Renal cortical epithelial cell (primary cell): ENCODE measurements around the gene TJAP1. TPM values are rescaled to one million over a fixed set of nuclear protein-coding genes. Genes with fewer than 3 reads are reported as not detected.
"Not testable (repeated sequence)": the region's sequence is repeated elsewhere in the genome, so short reads cannot be mapped to it uniquely, and the experiment has no call there.

ENCODE experiments used
- DNase-seq: peaks from one replicate; pipeline ENCODE4 v3.0.0-alpha.2; 2011; ENCODE audit warnings: low read depth
- total RNA-seq: library from RNA; depleted of rRNA; stranded (reverse); fragments of >200 nt; gene quantifications from 2 replicates; pipeline ENCODE4 v1.2.3, GENCODE V29; 2014

The TJAP1 gene
- total RNA-seq, 1 donor from 2014 or later: 19.6 TPM

GRCh38 chr6:43524483-43524961, 47.2 kb downstream of the TJAP1 start:
- DNase-seq: no peak

- DNase-seq: no peak
Observed at GRCh38 chr6:43532201-43532600, 54.8 kb downstream of the TJAP1 start.

- not testable (repeated sequence) for DNase-seq
Observed at GRCh38 chr6:43538986-43539385, 61.6 kb downstream of the TJAP1 start.

- not testable (repeated sequence) for DNase-seq
Observed at GRCh38 chr6:43539409-43539808, 62.0 kb downstream of the TJAP1 start.

GRCh38 chr6:43540507-43540906, 63.1 kb downstream of the TJAP1 start:
- DNase-seq: no peak

- no peak for DNase-seq
Observed at GRCh38 chr6:43541774-43542471, 64.6 kb downstream of the TJAP1 start.

GRCh38 chr6:43544461-43544860, 67.1 kb downstream of the TJAP1 start:
- DNase-seq: no peak

- no peak for DNase-seq
Observed at GRCh38 chr6:43547222-43547621, 69.9 kb downstream of the TJAP1 start.

Other genes starting within 250 kb of the TJAP1 start
- 37.1 and 81.6 TPM in 2 replicates for gene DNPH1, start 248.1 kb upstream of the TJAP1 start, total RNA-seq
- gene TTBK1, start 234.1 kb upstream of the TJAP1 start, total RNA-seq: 0.10 TPM in 1 of 2 replicates, not detected in the other
- not detected in 2 replicates for gene SLC22A7, start 179.3 kb upstream of the TJAP1 start, total RNA-seq
- 0.25 TPM in 1 of 2 replicates, not detected in the other for gene CRIP3, start 168.7 kb upstream of the TJAP1 start, total RNA-seq
- gene ZNF318, start 107.9 kb upstream of the TJAP1 start, total RNA-seq: 3.8 and 11.6 TPM in 2 replicates
- gene ABCC10, start 50.0 kb upstream of the TJAP1 start, total RNA-seq: 13.0 and 19.1 TPM in 2 replicates
- 1.3 TPM in 1 of 2 replicates, not detected in the other for gene DLK2, start 22.0 kb upstream of the TJAP1 start, total RNA-seq
- gene LRRC73, start 32.8 kb downstream of the TJAP1 start, total RNA-seq: 0.35 and 1.1 TPM in 2 replicates
- gene YIPF3, start 39.4 kb downstream of the TJAP1 start, total RNA-seq: 114 and 161 TPM in 2 replicates
- gene POLR1C, start 39.5 kb downstream of the TJAP1 start, total RNA-seq: 36.1 and 49.0 TPM in 2 replicates
- 39.8 and 49.1 TPM in 2 replicates for gene XPO5, start 98.5 kb downstream of the TJAP1 start, total RNA-seq
- 33.0 and 47.8 TPM in 2 replicates for gene POLH, start 98.6 kb downstream of the TJAP1 start, total RNA-seq
- 46.0 and 53.2 TPM in 2 replicates for gene GTPBP2, start 151.7 kb downstream of the TJAP1 start, total RNA-seq
- gene MAD2L1BP, start 158.3 kb downstream of the TJAP1 start, total RNA-seq: 49.7 and 91.3 TPM in 2 replicates
- gene RSPH9, start 167.5 kb downstream of the TJAP1 start, total RNA-seq: 0.17 and 0.35 TPM in 2 replicates
- 35.5 and 62.0 TPM in 2 replicates for gene MRPS18A, start 210.2 kb downstream of the TJAP1 start, total RNA-seq